ENCODE results near the gene TPP1.

Gene TPP1

GRCh38 chr11:6611092-6611962, 7.9 kb downstream of the TPP1 start:
- peak; percentile 36 for DNase-seq (ENCODE audit: low read depth)

- DNase-seq (ENCODE audit: low read depth), result no peak
Observed at GRCh38 chr11:6610591-6610990, 8.6 kb downstream of the TPP1 start.

DNA sequence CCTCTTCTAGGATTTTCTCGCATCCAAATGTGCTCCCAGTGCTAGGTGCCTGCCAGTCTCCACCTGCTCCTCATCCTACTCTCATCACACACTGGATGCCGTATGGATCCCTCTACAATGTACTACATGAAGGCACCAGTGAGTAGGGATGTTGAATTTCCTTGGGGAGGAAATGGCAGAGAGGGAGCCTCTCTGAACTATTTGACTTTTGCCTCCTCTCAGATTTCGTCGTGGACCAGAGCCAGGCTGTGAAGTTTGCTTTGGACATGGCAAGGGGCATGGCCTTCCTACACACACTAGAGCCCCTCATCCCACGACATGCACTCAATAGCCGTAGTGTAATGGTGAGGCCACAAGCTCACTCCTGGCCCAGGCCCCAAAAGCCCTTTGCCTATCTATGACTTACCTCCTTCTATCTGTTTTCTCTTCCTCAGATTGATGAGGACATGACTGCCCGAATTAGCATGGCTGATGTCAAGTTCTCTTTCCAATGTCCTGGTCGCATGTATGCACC, 9.7 kb downstream of the TPP1 start:
- DNase-seq (ENCODE audit: low read depth), result no peak

DNA sequence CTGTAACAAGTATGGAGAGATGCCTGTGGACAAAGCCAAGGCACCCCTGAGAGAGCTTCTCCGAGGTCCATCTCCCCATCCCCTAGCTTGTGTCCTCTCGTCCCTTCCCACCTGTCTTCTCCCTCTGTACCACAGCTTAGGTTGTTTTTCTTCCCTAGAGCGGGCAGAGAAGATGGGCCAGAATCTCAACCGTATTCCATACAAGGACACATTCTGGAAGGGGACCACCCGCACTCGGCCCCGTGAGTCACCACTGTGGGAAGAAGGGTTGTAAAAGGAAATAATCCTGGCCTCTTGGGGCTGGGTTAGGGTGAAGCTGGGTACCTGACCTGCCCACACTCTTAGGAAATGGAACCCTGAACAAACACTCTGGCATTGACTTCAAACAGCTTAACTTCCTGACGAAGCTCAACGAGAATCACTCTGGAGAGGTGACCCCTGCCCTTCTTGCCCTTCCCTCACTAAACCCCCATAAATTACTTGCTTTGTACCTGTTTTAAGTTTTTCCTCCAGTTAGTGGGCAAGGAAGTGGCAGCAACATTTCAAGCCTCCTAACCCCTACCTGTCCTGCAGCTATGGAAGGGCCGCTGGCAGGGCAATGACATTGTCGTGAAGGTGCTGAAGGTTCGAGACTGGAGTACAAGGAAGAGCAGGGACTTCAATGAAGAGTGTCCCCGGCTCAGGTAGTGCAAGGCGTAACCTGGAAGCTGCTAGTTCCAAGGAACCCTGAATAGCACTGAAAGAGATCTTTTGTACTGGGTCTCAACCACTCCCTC, 10.3 kb downstream of the TPP1 start:
- DNase-seq (ENCODE audit: low read depth), result no peak

DNA sequence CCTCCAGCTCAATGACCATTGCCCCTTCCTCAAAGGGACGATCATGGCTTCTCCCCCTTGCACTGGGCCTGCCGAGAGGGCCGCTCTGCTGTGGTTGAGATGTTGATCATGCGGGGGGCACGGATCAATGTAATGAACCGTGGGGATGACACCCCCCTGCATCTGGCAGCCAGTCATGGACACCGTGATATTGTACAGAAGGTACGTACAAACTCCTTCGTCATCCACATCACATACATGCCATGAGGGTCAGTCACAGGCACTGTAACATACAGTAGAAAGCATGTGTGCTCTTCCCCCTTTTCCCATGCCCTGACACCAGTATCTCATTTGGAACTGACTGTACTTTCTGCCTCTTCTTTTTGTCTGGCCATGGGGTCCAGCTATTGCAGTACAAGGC, 11.2 kb downstream of the TPP1 start:
- no peak for DNase-seq (ENCODE audit: low read depth)

- no peak for DNase-seq (ENCODE audit: low read depth)
Observed at GRCh38 chr11:6607190-6607795, 11.9 kb downstream of the TPP1 start.

DNA sequence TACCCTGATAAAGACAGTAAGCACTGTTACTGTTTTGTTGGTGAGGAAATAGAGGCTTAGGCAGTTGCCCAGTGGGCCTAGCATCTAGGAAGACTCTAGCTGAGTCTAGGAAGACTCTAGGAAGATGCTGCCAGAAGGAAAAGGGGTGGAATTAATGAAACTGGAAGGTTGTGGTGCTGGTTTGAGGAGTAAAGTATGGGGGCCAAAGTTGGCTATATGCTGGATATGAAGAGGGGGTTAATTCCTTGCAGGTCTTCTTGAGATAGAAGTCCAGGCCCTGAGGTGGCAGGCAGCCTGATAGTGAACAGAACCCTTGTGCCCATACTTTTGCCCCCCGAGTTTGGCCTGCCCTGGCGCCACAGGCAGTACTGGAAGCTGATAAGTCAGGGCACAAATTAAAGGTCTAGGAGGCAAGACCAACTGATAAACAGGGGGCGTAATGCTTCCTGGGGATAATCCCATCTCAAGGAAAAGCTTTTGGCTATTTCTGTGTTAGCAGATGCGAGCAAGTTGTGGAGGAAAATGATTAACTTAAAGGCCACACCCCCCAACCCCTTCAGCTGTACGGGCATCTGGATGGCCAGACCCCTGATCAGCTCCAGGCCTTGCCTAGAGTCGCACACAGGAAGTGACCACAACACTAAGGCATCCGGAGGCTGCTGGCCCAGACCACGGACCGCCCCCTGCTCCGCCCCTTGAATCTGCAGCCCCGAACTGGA, 12.6 kb downstream of the TPP1 start:
- DNase-seq (ENCODE audit: low read depth), result peak; percentile 97

- no peak for DNase-seq (ENCODE audit: low read depth)
Observed at GRCh38 chr11:6604790-6605189, 14.4 kb downstream of the TPP1 start.

DNA sequence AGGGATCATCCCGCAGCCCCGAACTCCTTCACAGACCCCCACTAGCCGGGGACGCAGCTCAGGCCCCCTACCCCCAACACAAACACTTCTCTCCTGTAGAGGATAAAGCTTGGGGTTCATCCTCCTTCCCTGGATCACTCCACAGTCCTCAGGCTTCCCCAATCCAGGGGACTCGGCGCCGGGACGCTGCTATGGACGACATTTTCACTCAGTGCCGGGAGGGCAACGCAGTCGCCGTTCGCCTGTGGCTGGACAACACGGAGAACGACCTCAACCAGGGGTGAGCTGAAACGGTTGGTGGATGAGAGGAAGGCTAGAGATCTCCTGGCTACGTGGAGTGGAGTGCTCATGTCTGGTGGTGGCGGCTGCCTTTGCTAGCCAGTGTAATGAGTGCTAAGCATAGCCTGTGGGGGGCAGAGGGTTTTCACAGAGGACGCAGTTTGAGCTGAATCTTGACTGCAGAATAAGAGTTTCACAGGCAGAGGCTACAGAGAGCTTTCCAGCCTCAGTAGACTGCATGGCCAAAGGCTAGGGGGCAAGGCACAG, 15.1 kb downstream of the TPP1 start:
- DNase-seq (ENCODE audit: low read depth), result peak; percentile 70

GRCh38 chr11:6603287-6604080, 15.7 kb downstream of the TPP1 start, which contains the start of the genes ILK and RRP8:
Gene ILK (plus strand): TSS chr11:6603774. CDS start chr11:6604272, 498 bp downstream.
Gene RRP8 (minus strand): TSS chr11:6603616. CDS start chr11:6603502, 114 bp downstream.
- DNase-seq (ENCODE audit: low read depth), result peak; percentile 93

GRCh38 chr11:6602096-6602940, 16.9 kb downstream of the TPP1 start:
- no peak for DNase-seq (ENCODE audit: low read depth)

- DNase-seq (ENCODE audit: low read depth), result no peak
Observed at GRCh38 chr11:6601041-6601461, 18.2 kb downstream of the TPP1 start.

DNA sequence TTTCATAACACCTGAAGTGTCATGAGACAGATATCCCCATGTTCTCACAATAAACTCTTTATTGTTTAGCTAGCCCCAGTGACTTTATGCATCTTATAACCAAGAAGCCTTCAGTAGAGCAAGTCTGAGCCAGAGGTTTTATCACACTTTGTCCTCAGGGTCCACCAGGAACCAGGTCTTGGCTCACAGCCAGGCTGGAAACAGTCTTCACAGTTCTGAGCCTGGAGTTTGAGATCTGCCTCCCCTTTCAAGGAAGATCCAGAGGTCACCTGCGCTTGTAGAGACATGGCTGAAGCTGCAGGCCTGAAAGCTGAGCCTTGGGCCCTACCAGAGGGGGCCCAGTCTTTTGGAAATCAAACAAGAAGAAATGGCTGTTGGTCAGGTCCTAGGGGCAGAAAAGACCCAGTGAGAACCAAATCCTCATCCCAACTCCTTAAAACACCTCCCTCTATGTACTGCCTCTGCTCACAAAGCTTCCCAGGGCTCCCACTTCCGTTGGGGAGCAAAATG, 19.3 kb downstream of the TPP1 start:
- DNase-seq (ENCODE audit: low read depth), result no peak

- DNase-seq (ENCODE audit: low read depth), result no peak
Observed at GRCh38 chr11:6599449-6599848, 19.8 kb downstream of the TPP1 start.

DNA sequence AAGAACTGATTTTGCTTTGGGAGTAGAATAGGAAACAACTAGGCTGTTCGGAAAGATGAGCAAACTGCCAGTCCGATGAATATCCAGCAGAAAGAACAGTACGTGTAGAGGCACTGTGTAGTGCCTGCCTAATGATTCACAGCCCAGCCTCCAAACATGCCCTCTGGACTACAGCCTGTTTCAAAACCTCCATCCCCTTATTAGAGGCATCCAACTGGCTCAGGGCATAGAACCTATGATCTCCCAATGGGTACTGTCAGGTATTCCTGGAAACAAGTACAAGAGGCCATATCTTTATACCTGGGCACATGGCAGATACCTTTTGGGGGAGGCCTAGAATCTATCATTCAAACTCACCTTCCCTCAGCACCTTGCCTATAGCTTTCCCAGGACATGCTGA, 20.7 kb downstream of the TPP1 start:
- DNase-seq (ENCODE audit: low read depth), result no peak

DNA sequence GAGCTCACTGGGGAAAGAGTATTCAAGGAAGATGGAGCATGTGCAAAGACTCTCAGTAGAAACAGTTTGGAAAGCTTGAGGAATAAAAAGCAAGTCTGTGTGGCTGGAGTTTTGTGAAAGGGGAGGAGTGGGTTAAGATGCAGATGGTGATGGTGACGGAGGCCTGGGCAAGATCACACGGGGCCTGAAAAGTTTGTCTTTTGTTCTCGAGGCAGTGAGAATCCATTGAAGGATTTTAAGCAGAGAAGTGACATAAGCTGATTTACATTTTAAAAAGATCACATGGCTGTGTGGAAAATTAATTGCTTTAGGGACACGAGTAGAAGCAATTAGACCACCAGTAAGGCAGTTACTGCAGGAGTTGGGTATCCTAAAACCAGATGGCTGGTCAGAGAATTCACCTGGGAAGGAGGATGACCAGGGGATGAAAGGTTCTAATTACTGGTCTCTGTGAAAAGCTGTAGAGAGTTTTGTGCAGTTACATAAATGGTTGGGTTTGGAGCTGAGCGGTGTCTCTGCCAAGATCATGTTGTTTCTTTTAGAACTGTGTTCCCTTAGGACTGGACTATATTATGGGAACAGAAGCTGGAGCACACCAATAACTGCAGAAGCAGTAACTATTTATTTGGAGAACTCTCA, 22.9 kb downstream of the TPP1 start:
- no peak for DNase-seq (ENCODE audit: low read depth)

DNA sequence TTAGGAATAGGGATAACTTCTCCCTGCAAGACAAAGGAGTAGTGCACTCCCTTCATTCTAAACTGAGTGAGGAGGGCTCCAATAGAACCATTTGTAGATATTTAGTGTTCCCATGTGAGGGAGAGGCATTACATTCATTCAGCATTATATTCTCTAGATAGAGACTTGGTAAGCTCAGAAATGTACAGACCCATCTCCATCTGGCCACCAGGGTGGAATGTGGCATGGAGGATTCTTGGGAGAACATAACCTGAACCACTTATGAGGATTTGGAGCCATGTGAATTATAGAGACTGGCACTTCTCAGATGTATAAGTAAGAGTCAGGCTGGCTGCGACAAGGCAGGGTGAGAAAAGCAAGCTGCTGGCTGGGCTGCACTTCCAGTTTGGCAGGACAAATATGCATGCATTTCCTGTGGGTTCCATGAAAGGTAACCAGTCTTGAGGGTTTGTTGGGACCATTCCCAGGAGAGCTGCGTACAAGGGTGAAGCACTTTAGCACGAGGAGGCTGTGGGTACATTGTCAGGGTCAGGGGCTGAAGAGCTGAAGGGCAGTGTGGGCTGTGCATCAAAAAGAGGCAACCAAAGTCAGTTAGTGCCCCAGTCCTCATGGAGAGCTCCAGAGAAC, 25.0 kb downstream of the TPP1 start:
- DNase-seq (ENCODE audit: low read depth), result no peak

DNA sequence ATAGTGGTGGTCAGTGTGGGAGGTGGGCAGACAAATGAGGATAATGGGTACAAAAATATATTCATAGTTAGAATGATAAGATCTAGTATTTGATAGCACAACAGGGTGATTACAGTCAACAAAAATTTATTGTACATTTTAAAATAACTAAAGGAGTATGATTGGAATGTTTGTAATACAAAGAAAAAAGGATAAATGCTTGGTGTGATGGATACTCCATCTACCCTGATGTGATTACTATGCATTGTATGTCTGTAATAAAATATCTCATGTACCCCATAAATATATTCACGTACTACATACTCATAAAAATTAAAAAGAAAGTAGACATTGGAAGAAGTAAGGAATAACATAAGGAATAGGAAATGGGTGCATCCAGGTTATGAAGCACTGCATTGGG, 31.2 kb downstream of the TPP1 start:
- DNase-seq (ENCODE audit: low read depth), result no peak
